PC-3 (cell line): ENCODE measurements around the gene RFT1.

Source experiments
- CTCF ChIP-seq: fragments of 300-600 bp; sonication (generic); conservative IDR thresholded peaks from 2 replicates; pipeline ENCODE4 v1.5.1; 2017; ENCODE audit warnings: antibody characterized with exemption, low read depth, mild to moderate bottlenecking, low read length
- EZH2 ChIP-seq: fragments of 300-600 bp; sonication (generic); IDR thresholded peaks from one replicate; pipeline ENCODE4 v1.6.1; 2017; ENCODE audit warnings: antibody characterized with exemption, mild to moderate bottlenecking, low read length; ENCODE audit not compliant: unreplicated experiment
- EZH2phosphoT487 ChIP-seq: fragments of 300-600 bp; sonication (generic); IDR thresholded peaks from 2 replicates; pipeline ENCODE4 v1.6.1; 2018; ENCODE audit warnings: mild to moderate bottlenecking, antibody characterized with exemption, low read length, borderline replicate concordance

DNA sequence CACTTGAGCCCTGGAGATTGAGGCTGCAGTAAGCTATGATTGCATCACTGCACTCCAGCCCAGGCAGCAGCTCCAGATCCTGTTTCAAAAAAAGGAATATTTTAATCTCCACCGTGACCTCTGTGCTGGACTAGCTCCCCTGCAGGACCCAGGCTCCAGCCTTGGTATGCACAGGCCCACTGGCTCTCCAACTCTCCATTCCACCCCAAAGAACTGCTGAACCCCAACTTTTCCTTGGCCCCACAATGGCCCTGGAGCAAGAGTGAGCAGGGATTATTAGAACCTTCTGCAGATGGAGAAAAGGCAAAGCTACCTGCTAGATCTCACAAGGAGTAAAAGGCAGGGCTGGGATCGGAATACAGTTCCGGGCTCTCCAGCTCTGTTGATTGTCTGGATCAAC is 51.6 kb downstream of the RFT1 start:
- TF ChIP-seq CTCF (no peak), EZH2 (no peak), EZH2phosphoT487 (no peak)
